LNCaP clone FGC (cell line): Measurements from ENCODE around the gene SMPD3.

Experiments used
- DNase-seq: peaks from one replicate; pipeline ENCODE4 v3.0.0-alpha.2; 2011; ENCODE audit warnings: low read depth
- H3K4me3 ChIP-seq: 2 replicates; pipeline ENCODE4 v1.5.1; 2011; ENCODE audit warnings: mild to moderate bottlenecking, low read depth, low read length, control low read depth
- TF ChIP-seq, protein P1 (sequence below): IDR thresholded peaks from 2 replicates; pipeline ENCODE4 v1.5.1; 2012; ENCODE audit warnings: mild to moderate bottlenecking; ENCODE audit not compliant: control insufficient read depth, insufficient read depth; ENCODE audit errors: extremely low read depth

Gene SMPD3

DNA sequence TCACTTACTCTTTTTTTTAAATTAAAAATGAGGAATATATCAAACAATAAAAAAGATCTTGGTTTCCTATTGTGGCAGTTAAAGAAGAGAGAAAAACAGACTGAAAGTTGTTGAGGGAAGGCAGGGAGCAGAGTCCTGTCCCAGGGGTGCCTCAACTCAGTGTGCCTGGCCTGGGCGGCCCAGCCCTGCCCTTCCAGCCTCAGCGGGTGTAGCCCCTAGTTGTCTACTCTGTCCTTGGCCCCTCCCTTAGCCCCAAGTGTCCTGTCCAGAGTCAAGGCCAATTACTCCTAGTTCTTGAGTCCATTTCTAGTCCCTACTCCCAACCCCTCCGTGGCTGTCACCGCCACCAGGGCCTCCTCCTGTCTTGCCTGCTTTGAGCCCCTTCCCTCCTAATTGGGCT lies 52.5 kb downstream of the SMPD3 start:
- TF ChIP-seq, protein P1, sequence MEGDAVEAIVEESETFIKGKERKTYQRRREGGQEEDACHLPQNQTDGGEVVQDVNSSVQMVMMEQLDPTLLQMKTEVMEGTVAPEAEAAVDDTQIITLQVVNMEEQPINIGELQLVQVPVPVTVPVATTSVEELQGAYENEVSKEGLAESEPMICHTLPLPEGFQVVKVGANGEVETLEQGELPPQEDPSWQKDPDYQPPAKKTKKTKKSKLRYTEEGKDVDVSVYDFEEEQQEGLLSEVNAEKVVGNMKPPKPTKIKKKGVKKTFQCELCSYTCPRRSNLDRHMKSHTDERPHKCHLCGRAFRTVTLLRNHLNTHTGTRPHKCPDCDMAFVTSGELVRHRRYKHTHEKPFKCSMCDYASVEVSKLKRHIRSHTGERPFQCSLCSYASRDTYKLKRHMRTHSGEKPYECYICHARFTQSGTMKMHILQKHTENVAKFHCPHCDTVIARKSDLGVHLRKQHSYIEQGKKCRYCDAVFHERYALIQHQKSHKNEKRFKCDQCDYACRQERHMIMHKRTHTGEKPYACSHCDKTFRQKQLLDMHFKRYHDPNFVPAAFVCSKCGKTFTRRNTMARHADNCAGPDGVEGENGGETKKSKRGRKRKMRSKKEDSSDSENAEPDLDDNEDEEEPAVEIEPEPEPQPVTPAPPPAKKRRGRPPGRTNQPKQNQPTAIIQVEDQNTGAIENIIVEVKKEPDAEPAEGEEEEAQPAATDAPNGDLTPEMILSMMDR: no peak
- DNase-seq: no peak
- no peak overlapping the region for H3K4me3 ChIP-seq

DNA sequence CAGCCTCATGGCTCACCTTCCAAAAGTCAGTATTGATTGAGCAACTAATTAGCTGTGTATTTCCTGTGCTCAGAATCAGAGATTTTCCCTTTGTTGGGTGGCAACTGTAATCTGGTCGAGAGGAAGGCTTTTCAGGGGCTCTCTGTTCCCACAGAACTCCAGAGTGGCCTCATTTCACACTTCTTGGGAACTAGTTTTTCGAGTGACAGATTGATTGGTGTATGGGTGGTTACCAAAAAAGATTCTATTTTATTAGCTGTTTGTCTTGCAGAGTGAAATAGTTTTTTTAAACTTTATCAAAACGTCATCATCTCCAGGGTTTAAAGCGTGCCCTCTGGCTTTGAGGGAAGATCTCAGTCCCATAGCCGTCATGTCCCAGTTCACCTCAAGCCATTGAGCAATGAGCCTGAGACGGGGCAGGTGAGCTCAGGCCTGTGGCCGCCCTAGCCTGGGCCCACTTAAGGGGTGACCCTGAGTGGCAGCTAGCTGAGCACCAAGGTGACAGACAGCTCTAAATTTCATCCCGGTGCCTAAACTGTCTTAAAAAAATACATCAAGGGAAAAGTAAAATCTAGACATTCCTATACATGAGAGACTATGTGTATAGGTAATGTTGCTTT lies 53.0 kb downstream of the SMPD3 start:
- DNase-seq: no peak
- TF ChIP-seq, protein P1: no peak
- no peak overlapping the region for H3K4me3 ChIP-seq

DNA sequence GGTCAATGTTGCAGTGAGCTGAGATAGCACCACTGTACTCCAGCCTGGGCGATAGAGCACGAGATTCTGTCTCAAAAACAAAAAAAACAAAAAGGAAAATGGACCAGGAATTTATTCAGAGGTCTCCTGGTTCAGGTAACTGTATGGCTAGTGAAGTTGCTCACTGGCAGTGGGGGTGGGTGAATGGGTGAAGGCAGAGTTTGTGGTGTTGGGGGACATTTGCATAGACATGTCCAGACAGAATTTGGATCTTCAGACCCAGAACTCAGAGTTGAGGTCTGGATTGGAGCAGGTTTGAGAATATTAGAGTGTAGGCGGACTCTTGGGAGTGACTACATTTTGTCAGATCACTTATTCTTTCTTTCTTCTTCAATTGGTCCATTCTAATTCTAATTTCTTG lies 55.0 kb downstream of the SMPD3 start:
- no peak for DNase-seq
- TF ChIP-seq, protein P1: no peak
- H3K4me3 ChIP-seq: no peak overlapping the region

DNA sequence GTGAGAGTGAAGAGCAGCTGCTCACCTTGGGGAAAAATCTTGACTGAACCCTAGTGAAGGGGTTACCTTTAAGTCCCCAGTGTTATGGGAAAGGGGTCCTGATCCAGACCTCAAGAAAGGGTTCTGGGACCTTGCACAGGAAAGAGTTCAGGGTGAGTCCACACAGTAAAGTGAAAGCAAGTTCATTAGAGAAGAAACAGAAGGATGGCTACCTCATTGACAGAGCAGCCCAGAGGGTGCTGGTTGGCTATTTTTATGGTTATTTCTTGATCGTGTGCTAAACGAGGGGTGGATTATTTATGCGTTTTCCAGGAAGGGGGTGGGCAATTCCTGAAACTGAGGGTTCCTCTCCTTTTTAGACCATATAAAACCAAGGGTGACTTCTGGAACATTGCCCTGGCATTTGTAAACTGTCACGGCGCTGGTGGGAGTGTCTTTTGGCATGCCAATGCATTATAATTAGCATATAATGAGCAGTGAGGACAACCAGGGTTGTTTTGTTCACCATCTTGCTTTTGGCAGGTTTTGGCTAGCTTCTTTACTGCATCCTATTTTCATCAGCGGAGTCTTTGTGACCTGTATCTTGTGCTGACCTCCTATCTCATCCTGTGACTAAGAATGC lies 58.4 kb downstream of the SMPD3 start:
- DNase-seq: no peak
- H3K4me3 ChIP-seq: no peak overlapping the region
- TF ChIP-seq, protein P1: no peak

DNA sequence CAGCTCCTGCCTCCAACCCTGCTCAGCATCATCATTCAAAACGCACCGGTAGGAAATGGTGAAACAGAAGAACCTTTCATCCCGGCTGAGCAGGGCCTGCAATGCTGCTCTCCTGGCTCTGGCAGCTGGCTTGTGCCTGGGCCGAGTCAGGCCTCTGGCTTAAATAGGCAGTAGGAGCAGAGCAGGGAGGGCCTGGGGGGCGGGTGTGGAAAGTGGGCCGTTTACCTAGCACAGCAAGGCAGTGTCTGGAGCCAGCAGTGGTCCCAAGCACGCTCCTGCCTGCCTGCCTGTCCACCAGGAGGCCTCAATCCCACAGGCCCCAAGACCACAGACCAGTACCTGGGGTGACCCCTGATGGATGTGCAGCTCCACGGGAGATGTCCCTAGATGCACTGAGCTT lies 59.3 kb downstream of the SMPD3 start:
- TF ChIP-seq, protein P1: no peak
- no peak for DNase-seq
- H3K4me3 ChIP-seq: no peak overlapping the region

DNA sequence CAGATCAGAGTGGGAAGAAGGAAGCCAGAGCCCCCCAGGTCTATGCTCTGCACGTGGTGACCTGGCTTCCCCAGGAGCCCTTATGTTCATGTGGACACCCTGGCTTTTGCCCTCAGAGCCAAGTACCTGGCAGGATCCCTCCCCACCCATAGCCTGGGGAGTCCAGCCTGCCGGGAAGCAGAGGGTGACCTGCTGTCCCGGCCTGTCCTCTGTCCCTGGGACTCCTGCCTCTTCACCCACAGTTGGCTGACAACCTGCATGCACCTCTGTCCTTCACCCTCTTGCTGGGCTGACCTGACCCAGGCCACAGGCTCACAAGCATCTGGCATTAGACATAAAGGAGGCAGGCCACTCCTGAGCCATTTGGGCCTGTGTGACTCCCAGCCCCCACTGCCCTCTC lies 60.2 kb downstream of the SMPD3 start:
- H3K4me3 ChIP-seq: no peak overlapping the region
- DNase-seq: no peak
- TF ChIP-seq, protein P1: no peak

DNA sequence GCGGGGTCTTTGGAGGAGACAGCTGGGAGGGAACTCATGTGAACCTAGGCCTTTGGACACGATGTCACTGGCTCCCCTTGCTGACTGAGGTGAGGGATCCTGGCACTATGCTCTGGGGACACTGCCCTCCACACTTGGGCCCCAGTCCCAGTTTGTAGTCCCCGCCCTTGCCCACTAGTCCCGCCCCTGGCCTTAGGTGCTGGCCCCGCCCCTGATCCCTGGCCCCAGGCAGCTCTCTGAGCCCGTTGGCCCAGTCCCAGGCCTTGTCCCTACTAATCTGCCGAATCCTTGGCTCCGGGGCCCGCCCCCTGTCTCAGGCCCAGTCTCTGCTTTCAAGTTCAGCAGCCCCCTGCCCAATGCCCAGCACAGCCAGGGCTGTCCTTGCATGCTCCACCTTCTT lies 61.0 kb downstream of the SMPD3 start:
- H3K4me3 ChIP-seq: no peak overlapping the region
- TF ChIP-seq, protein P1: no peak
- DNase-seq: no peak
